Caco-2 (cell line): ENCODE results near the gene TMEM150C. TPM values are rescaled to one million over a fixed set of nuclear protein-coding genes. Genes with fewer than 3 reads are reported as not detected.

Experiments used
- BruUV-seq: library from RNA; stranded (reverse); fragments of 400-500 nt; replicated peaks from 2 replicates; lab custom pipeline; 2021; lab: Mats Ljungman, UMichigan
- CTCF ChIA-PET: fragments of 300-600 bp; sonication (Branson Sonifier 250); formaldehyde crosslinking; loops from one replicate; lab custom pipeline; 2022; ENCODE audit warnings: antibody characterized with exemption; lab: Charles Lee
- POLR2A ChIA-PET: fragments of 300-600 bp; sonication (Branson Sonifier 250); formaldehyde crosslinking; loops from one replicate; lab custom pipeline; 2022; ENCODE audit warnings: antibody characterized with exemption; lab: Charles Lee
- DNase-seq, 2 experiments: peaks; one replicate each; pipeline versions ENCODE4 v3.0.0 to v3.0.0-alpha.2; 2020 to 2022
- H3K27me3 ChIP-seq: replicated peaks from 2 replicates; pipeline ENCODE4 v1.6.0; 2011; ENCODE audit warnings: low read length; ENCODE audit not compliant: control insufficient read depth, insufficient read depth
- H3K36me3 ChIP-seq: 2 replicates; pipeline ENCODE4 v1.5.1; 2011; ENCODE audit warnings: low read length; ENCODE audit not compliant: control insufficient read depth, insufficient read depth
- H3K4me1 ChIP-seq: fragments of 250-450 bp; sonication (Bioruptor Pico); 2 replicates; pipeline ENCODE4 v1.5.1; 2020; ENCODE audit warnings: mild to moderate bottlenecking
- H3K4me3 ChIP-seq: 2 replicates; pipeline ENCODE4 v1.5.1; 2011; ENCODE audit warnings: low read depth, mild to moderate bottlenecking, control low read depth, low read length
- H3K9me3 ChIP-seq: fragments of 250-450 bp; sonication (Bioruptor Pico); 2 replicates; pipeline ENCODE4 v1.5.1; 2020; ENCODE audit warnings: mild to moderate bottlenecking, moderate library complexity
- H3K27ac Mint-ChIP-seq: one replicate; pipeline ENCODE4 v1.8.0; 2022; ENCODE audit warnings: mixed read lengths; ENCODE audit not compliant: unreplicated experiment
- H3K27me3 Mint-ChIP-seq: one replicate; pipeline ENCODE4 v1.8.0; 2022; ENCODE audit warnings: mixed read lengths; ENCODE audit not compliant: insufficient read depth, unreplicated experiment
- H3K36me3 Mint-ChIP-seq: one replicate; pipeline ENCODE4 v1.8.0; 2022; ENCODE audit warnings: mild to moderate bottlenecking, mixed read lengths; ENCODE audit not compliant: insufficient read depth, unreplicated experiment
- H3K4me1 Mint-ChIP-seq: one replicate; pipeline ENCODE4 v1.8.0; 2022; ENCODE audit warnings: low read depth, mixed read lengths; ENCODE audit not compliant: unreplicated experiment
- H3K4me3 Mint-ChIP-seq: one replicate; pipeline ENCODE4 v1.8.0; 2022; ENCODE audit warnings: mild to moderate bottlenecking, moderate library complexity, mixed read lengths; ENCODE audit not compliant: unreplicated experiment
- H3K9me3 Mint-ChIP-seq: one replicate; pipeline ENCODE4 v1.8.0; 2022; ENCODE audit warnings: mixed read lengths; ENCODE audit not compliant: unreplicated experiment
- intact Hi-C: fragments of 100-400 bp; cut with micrococcal nuclease; formaldehyde crosslinking; loops from one replicate; pipeline ENCODE4 v1.10.0; 2022; ENCODE audit not compliant: unreplicated experiment
- total RNA-seq: library from RNA; stranded (reverse); gene quantifications from 2 replicates; pipeline ENCODE4 v1.2.3, GENCODE V29; 2022
- TF ChIP-seq, protein P1 (sequence below), 2 experiments: fragments of 200-600 bp in 1 of 2; IDR thresholded peaks; 1 replicate in 1 of 2; 2 replicates in 1 of 2; pipeline versions ENCODE4 v1.5.1 to v1.8.0; 2011 to 2022; ENCODE audit warnings: antibody characterized with exemption in 1 of 2, control low read depth in 1 of 2, inconsistent platforms in 1 of 2, low read depth in 1 of 2, low read length in 1 of 2, mild to moderate bottlenecking in 1 of 2, moderate library complexity in 1 of 2; ENCODE audit not compliant: insufficient read depth in 1 of 2, severe bottlenecking in 1 of 2, unreplicated experiment in 1 of 2

TMEM150C gene
- total RNA-seq, 1 experiment from 2014 or later = 5.7 TPM

DNA sequence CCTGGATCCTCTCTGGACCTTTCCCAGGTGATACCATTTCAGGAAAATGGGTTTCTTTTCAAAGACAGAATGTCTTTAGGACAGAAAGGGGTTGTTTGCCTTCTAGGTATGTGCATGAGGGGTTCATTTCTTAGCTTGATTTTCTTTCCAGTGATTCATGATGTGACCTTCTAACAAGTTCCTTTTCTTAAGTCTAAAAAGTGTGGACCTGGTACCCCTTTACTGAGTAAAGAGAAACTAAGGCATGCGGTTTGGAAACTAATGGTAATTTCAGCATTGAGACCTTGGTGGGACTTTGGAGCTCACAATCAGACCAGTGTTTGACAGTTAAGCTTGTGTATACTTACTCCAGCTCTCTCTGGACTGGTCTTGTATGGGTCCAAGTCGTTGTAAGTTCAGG lies 122.7 kb downstream of the TMEM150C start:
- CTCF ChIA-PET = interaction anchor here (0.5 kb wide), 1 partner anchor 596 kb away, joined by 3 read pairs; the partner anchor contains the start of gene COPS4
- Mint-ChIP-seq H3K27ac (no peak overlapping the region), H3K4me1 (peaks cover 20% of the 10 kb centered on the region), H3K36me3 (peaks cover 51% of the 10 kb centered on the region), H3K4me3 (no peak overlapping the region), H3K9me3 (no peaks in the 10 kb centered on the region), H3K27me3 (no peaks in the 10 kb centered on the region)
- no TSS peak for BruUV-seq
- Histone ChIP-seq H3K4me1 (peaks cover 17% of the 10 kb centered on the region), H3K4me3 (no peak overlapping the region), H3K36me3 (no peaks in the 10 kb centered on the region; the same call in none of the 2 replicates), H3K9me3 (no peaks in the 10 kb centered on the region), H3K27me3 (no peaks in the 10 kb centered on the region)
- no peak for DNase-seq
- TF ChIP-seq, protein P1, sequence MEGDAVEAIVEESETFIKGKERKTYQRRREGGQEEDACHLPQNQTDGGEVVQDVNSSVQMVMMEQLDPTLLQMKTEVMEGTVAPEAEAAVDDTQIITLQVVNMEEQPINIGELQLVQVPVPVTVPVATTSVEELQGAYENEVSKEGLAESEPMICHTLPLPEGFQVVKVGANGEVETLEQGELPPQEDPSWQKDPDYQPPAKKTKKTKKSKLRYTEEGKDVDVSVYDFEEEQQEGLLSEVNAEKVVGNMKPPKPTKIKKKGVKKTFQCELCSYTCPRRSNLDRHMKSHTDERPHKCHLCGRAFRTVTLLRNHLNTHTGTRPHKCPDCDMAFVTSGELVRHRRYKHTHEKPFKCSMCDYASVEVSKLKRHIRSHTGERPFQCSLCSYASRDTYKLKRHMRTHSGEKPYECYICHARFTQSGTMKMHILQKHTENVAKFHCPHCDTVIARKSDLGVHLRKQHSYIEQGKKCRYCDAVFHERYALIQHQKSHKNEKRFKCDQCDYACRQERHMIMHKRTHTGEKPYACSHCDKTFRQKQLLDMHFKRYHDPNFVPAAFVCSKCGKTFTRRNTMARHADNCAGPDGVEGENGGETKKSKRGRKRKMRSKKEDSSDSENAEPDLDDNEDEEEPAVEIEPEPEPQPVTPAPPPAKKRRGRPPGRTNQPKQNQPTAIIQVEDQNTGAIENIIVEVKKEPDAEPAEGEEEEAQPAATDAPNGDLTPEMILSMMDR (IDR thresholded peaks at IDR 0.05; ENCODE audit: insufficient read depth in 1 of 2, low read depth in 1 of 2, low read length in 1 of 2, severe bottlenecking in 1 of 2, unreplicated experiment in 1 of 2) = no peak
- intact Hi-C loops = no loop called here
- POLR2A ChIA-PET = interaction anchor here (2.2 kb wide), 1 partner anchor 10 kb away, joined by 10 read pairs; no protein-coding TSS in a partner anchor

DNA sequence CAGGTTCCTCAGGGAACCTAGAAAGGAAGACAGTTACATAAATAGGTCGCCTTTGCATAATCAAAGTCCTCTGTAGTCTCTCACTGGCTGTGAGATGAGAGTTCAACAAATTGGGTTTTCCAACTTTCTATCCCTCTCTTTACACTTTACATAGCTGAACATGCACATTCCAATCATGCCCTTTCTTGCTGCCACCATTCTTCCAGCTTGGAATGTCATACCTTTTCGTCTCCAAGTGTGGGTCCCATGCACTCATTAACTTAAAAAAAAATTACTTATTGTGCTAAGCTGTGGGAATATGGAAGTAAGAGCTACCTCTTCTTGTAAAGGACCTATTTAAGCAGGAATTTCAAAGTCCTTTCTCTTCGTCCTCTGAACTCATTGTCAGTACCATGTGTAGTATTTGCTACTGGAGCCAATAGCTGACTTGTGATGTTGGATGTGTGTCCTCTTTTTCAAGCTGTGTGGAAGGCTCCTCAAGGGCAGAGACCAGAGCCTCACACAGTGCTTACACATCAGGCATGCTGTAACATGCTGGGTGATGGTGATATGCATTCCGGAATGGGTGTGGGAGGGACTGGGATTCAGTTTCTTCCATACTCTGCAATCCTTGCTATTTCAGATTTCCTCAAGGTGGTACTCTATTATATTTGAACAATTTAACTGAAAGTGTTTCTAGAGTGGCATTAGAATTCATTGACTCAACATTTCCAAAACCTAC lies 124.3 kb downstream of the TMEM150C start:
- no TSS peak for BruUV-seq
- no peaks in the 10 kb centered on the region; the same call in none of the 2 replicates for H3K36me3 ChIP-seq
- H3K27me3 Mint-ChIP-seq = no peaks in the 10 kb centered on the region
- H3K27me3 ChIP-seq = no peaks in the 10 kb centered on the region
- H3K36me3 Mint-ChIP-seq = peaks cover 55% of the 10 kb centered on the region
- peaks cover 20% of the 10 kb centered on the region for H3K4me1 Mint-ChIP-seq
- POLR2A ChIA-PET = interaction anchor here (2.2 kb wide), 1 partner anchor 8 kb away, joined by 10 read pairs; no protein-coding TSS in a partner anchor
- H3K9me3 Mint-ChIP-seq = no peaks in the 10 kb centered on the region
- CTCF ChIA-PET = no interaction called here
- H3K9me3 ChIP-seq = no peaks in the 10 kb centered on the region
- H3K4me1 ChIP-seq = peaks cover 17% of the 10 kb centered on the region
- no peak overlapping the region for H3K4me3 ChIP-seq
- no peak overlapping the region for H3K4me3 Mint-ChIP-seq
- H3K27ac Mint-ChIP-seq = peak overlapping the region; percentile 20
- TF ChIP-seq, protein P1 (IDR thresholded peaks at IDR 0.05; ENCODE audit: insufficient read depth in 1 of 2, low read depth in 1 of 2, low read length in 1 of 2, severe bottlenecking in 1 of 2, unreplicated experiment in 1 of 2) = no peak
- DNase-seq = peak; percentile 18 to 54
- intact Hi-C loops = no loop called here

DNA sequence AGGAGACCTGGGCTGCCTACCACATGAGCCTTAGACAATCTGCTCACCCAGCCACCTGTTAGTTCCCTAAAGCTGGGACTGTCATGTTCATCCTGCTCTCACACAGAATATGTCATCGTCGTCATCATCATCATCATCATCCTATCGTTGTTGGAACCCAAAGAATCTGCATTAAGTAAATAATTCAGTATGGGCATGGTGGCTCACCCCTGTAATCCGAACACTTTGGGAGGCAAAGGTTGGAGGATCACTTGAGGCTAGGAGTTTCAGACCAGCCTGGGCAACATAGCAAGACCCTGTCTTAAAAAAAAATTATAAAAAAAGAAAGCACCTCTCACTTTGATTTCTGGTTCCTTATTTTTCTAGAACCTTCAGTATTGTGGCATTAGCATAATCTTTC lies 125.0 kb downstream of the TMEM150C start:
- BruUV-seq = no TSS peak
- intact Hi-C loops = no loop called here
- H3K27me3 Mint-ChIP-seq = no peaks in the 10 kb centered on the region
- no peak for DNase-seq
- TF ChIP-seq, protein P1 (IDR thresholded peaks at IDR 0.05; ENCODE audit: insufficient read depth in 1 of 2, low read depth in 1 of 2, low read length in 1 of 2, severe bottlenecking in 1 of 2, unreplicated experiment in 1 of 2) = no peak
- no peaks in the 10 kb centered on the region for H3K9me3 ChIP-seq
- ChIA-PET POLR2A (no interaction called here), CTCF (no interaction called here)
- H3K36me3 ChIP-seq = no peaks in the 10 kb centered on the region; the same call in none of the 2 replicates
- H3K4me1 ChIP-seq = peaks cover 17% of the 10 kb centered on the region
- H3K27ac Mint-ChIP-seq = peak overlapping the region; percentile 20
- no peaks in the 10 kb centered on the region for H3K27me3 ChIP-seq
- H3K36me3 Mint-ChIP-seq = peaks cover 55% of the 10 kb centered on the region
- H3K4me1 Mint-ChIP-seq = peaks cover 20% of the 10 kb centered on the region
- no peaks in the 10 kb centered on the region for H3K9me3 Mint-ChIP-seq
- H3K4me3 ChIP-seq = no peak overlapping the region
- no peak overlapping the region for H3K4me3 Mint-ChIP-seq
